ENCODE measurements around the gene PTCRA. TPM values are rescaled to one million over a fixed set of nuclear protein-coding genes. Genes with fewer than 3 reads are reported as not detected.

PTCRA gene
- total and polyA plus RNA-seq, 2 experiments from 2014 or later, result not detected

DNA sequence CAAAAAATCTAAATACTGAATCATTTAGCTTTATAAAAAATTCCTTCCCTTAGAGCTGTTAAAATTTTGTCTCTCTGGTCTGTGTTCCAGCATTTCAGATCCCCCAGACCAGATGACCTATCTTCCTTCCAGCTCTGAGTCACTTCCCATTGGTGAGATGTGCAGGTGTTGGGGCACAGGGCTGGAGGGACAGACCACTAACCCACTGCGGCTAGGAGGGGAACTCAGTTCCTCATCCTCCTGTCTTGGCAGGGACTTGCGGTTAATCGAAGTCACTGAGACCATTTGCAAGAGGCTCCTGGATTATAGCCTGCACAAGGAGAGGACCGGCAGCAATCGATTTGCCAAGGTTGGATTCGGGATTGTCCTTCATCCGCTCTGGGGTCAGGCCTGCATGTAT lies 19.5 kb downstream of the PTCRA start:
- Histone ChIP-seq H3K36me3 (ENCODE audit: low read depth) (peaks cover 12% of the 10 kb centered on the region; the same call in 1 of the 2 replicates), H3K27ac (no peak overlapping the region)
- DNase-seq, result no peak

DNA sequence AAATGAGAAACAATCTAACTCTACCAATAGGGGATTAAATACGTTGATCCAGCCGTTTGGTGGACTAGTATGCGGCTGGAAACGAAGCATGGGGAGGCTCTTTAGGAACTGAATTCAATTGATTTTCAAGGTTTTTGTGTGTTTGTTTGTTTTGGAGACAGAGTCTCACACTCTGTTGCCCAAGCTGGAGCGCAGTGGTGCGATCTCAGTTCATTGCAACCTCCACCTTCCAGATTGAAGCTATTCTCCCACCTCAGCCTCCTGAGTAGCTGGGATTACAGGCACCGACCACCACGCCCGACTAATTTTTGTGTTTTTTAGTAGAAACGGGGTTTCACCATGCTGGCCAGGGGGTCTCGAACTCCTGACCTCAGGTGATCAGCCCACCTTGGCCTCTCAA lies 20.5 kb downstream of the PTCRA start:
- Histone ChIP-seq H3K27me3 (replicated peaks; ENCODE audit: insufficient read depth) (no peaks in the 10 kb centered on the region), H4K20me1 (ENCODE audit: insufficient read depth) (no peaks in the 10 kb centered on the region), H2AFZ (no peak overlapping the region), H3K9me3 (ENCODE audit: low read depth) (no peaks in the 10 kb centered on the region), H3K27ac (no peak overlapping the region), H3K9ac (no peak overlapping the region), H3K4me1 (ENCODE audit: insufficient read depth) (no peaks in the 10 kb centered on the region), H3K36me3 (ENCODE audit: low read depth) (peaks cover 12% of the 10 kb centered on the region; the same call in 1 of the 2 replicates), H3K79me2 (ENCODE audit: insufficient read depth) (peaks cover 53% of the 10 kb centered on the region), H3K4me3 (no peak overlapping the region), H3K9me2 (ENCODE audit: insufficient read depth) (no peaks in the 10 kb centered on the region), H3F3A (ENCODE audit: insufficient read depth) (0 out of 2 replicates have a peak, but pooled peaks cover 6% of the 10 kb centered on the region), H3K4me2 (ENCODE audit: unreplicated experiment) (no peak overlapping the region)
- 89 to 93% methylated on average over 11 of the region's 11 CpGs for whole genome bisulfite sequencing, 2 experiments (ENCODE audit: low coverage in 1 of 2, low lambda C conversion rate in 2 of 2, missing lambda C conversion rate in 2 of 2)
- DNase-seq, result no peak
- TF ChIP-seq EZH2phosphoT487 (IDR thresholded peaks at IDR 0.05; ENCODE audit: insufficient read depth, low read depth) (no peak), EZH2 (IDR thresholded peaks at IDR 0.05; ENCODE audit: insufficient read depth, poor library complexity, severe bottlenecking) (no peak)
- in situ Hi-C loops (cut with MboI), result no loop called here

More for the DNA sequence above, 19.5 kb downstream of the PTCRA start:
- Histone ChIP-seq H3K4me1 (ENCODE audit: insufficient read depth) (peaks cover 8% of the 10 kb centered on the region; the same call in 1 of the 2 replicates), H3K9me2 (ENCODE audit: insufficient read depth) (no peaks in the 10 kb centered on the region), H3K9ac (no peak overlapping the region), H4K20me1 (ENCODE audit: insufficient read depth) (no peaks in the 10 kb centered on the region), H3K9me3 (ENCODE audit: low read depth) (no peaks in the 10 kb centered on the region), H3K4me2 (ENCODE audit: unreplicated experiment) (no peak overlapping the region), H2AFZ (no peak overlapping the region), H3K4me3 (no peak overlapping the region), H3F3A (ENCODE audit: insufficient read depth) (peaks cover 16% of the 10 kb centered on the region), H3K27me3 (replicated peaks; ENCODE audit: insufficient read depth) (no peaks in the 10 kb centered on the region), H3K79me2 (ENCODE audit: insufficient read depth) (peaks cover 63% of the 10 kb centered on the region)
- TF ChIP-seq EZH2 (IDR thresholded peaks at IDR 0.05; ENCODE audit: insufficient read depth, poor library complexity, severe bottlenecking) (no peak), EZH2phosphoT487 (IDR thresholded peaks at IDR 0.05; ENCODE audit: insufficient read depth, low read depth) (no peak)
- in situ Hi-C loops (cut with MboI), result no loop called here
- WGBS, 2 experiments (ENCODE audit: low coverage in 1 of 2, low lambda C conversion rate in 2 of 2, missing lambda C conversion rate in 2 of 2), result 80 to 89% methylated on average over 7 of the region's 7 CpGs

DNA sequence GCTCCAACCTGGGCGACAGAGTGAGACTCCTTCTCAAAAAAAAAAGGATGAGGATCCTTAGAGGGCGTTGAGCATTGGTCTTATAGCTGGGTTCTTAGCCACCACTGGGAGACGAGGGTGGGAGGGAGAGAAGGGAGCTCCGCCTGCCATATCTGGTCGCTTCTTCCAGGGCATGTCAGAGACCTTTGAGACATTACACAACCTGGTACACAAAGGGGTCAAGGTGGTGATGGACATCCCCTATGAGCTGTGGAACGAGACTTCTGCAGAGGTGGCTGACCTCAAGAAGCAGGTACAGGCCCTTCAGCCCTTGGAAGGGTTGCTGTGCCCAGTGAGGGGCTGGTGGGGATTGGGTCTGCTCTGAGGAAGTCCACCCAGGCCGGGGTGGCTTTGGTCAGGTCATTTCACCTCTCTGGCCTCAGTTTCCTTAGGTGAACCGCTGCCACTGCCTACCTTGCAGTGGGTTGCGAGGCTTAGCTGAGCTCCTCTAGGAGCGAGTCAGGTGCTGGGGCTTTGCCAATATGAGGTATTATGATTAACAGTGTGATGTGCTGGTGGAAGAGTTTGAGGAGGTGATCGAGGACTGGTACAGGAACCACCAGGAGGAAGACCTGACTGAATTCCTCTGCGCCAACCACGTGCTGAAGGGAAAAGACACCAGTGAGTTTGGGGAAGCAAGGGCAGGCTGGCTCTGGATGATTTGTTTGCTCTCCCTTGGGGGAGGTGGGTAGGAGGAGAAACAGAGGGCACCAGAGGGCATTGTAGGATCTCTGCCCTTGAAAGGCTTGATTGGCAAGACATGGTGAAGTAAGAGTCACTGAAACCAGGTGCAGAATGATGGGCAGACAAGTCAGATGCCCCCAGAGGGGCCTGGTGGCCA lies 21.9 kb downstream of the PTCRA start:
- Histone ChIP-seq H3K79me2 (ENCODE audit: insufficient read depth) (peaks cover 39% of the 10 kb centered on the region), H4K20me1 (ENCODE audit: insufficient read depth) (no peaks in the 10 kb centered on the region), H3K4me2 (ENCODE audit: unreplicated experiment) (no peak overlapping the region), H3K4me3 (no peak overlapping the region), H3K9ac (no peak overlapping the region), H3K27ac (no peak overlapping the region), H3K4me1 (ENCODE audit: insufficient read depth) (no peaks in the 10 kb centered on the region), H3K27me3 (replicated peaks; ENCODE audit: insufficient read depth) (no peaks in the 10 kb centered on the region), H3K9me2 (ENCODE audit: insufficient read depth) (no peaks in the 10 kb centered on the region), H2AFZ (no peak overlapping the region), H3F3A (ENCODE audit: insufficient read depth) (no peaks in the 10 kb centered on the region), H3K36me3 (ENCODE audit: low read depth) (peaks cover 12% of the 10 kb centered on the region; the same call in 1 of the 2 replicates), H3K9me3 (ENCODE audit: low read depth) (no peaks in the 10 kb centered on the region)
- TF ChIP-seq EZH2phosphoT487 (IDR thresholded peaks at IDR 0.05; ENCODE audit: insufficient read depth, low read depth) (no peak), EZH2 (IDR thresholded peaks at IDR 0.05; ENCODE audit: insufficient read depth, poor library complexity, severe bottlenecking) (no peak)
- WGBS, 2 experiments (ENCODE audit: low coverage in 1 of 2, low lambda C conversion rate in 2 of 2, missing lambda C conversion rate in 2 of 2), result 89% methylated on average over 12 to 13 of the region's 13 CpGs
- peak; percentile 19 for DNase-seq
- in situ Hi-C loops (cut with MboI), result no loop called here

DNA sequence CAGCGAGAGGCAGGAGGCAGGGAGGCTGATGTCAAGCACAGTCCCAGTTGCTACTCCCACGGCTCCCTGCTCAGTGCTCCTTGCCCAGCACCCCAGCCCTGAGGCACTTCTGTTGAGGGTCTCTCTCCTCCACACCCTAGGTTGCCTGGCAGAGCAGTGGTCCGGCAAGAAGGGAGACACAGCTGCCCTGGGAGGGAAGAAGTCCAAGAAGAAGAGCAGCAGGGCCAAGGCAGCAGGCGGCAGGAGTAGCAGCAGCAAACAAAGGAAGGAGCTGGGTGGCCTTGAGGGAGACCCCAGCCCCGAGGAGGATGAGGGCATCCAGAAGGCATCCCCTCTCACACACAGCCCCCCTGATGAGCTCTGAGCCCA lies 22.6 kb downstream of the PTCRA start:
- no peak overlapping the region for H3K4me2 ChIP-seq (ENCODE audit: unreplicated experiment)
- H2AFZ ChIP-seq, result no peak overlapping the region
- peaks cover 12% of the 10 kb centered on the region; the same call in 1 of the 2 replicates for H3K36me3 ChIP-seq (ENCODE audit: low read depth)
- H4K20me1 ChIP-seq (ENCODE audit: insufficient read depth), result no peaks in the 10 kb centered on the region
- H3K27me3 ChIP-seq (replicated peaks; ENCODE audit: insufficient read depth), result no peaks in the 10 kb centered on the region
- H3K4me3 ChIP-seq, result no peak overlapping the region
- TF ChIP-seq EZH2phosphoT487 (IDR thresholded peaks at IDR 0.05; ENCODE audit: insufficient read depth, low read depth) (no peak), EZH2 (IDR thresholded peaks at IDR 0.05; ENCODE audit: insufficient read depth, poor library complexity, severe bottlenecking) (no peak)
- no peak overlapping the region for H3K9ac ChIP-seq
- no peaks in the 10 kb centered on the region for H3K9me3 ChIP-seq (ENCODE audit: low read depth)
- DNase-seq, result no peak
- no peak overlapping the region for H3K27ac ChIP-seq
- 87 to 93% methylated on average over 5 of the region's 5 CpGs for WGBS, 2 experiments (ENCODE audit: low coverage in 1 of 2, low lambda C conversion rate in 2 of 2, missing lambda C conversion rate in 2 of 2)
- in situ Hi-C loops (cut with MboI), result no loop called here
- H3K4me1 ChIP-seq (ENCODE audit: insufficient read depth), result no peaks in the 10 kb centered on the region
- no peaks in the 10 kb centered on the region for H3K9me2 ChIP-seq (ENCODE audit: insufficient read depth)
- H3K79me2 ChIP-seq (ENCODE audit: insufficient read depth), result peaks cover 32% of the 10 kb centered on the region
- no peaks in the 10 kb centered on the region for H3F3A ChIP-seq (ENCODE audit: insufficient read depth)

Measured in GM23248 (cell line).